ENCODE measurements around the gene POLR1B. TPM values are rescaled to one million over a fixed set of nuclear protein-coding genes. Genes with fewer than 3 reads are reported as not detected.
A peak's percentile ranks its signal among the peaks of the same experiment; 100 is the strongest.

The POLR1B gene
- total and polyA plus RNA-seq, 2 of the 13 experiments (the other 11 are each of a cell fraction or from before 2014, with no cell fraction given) = 18.3 to 46.0 TPM

DNA sequence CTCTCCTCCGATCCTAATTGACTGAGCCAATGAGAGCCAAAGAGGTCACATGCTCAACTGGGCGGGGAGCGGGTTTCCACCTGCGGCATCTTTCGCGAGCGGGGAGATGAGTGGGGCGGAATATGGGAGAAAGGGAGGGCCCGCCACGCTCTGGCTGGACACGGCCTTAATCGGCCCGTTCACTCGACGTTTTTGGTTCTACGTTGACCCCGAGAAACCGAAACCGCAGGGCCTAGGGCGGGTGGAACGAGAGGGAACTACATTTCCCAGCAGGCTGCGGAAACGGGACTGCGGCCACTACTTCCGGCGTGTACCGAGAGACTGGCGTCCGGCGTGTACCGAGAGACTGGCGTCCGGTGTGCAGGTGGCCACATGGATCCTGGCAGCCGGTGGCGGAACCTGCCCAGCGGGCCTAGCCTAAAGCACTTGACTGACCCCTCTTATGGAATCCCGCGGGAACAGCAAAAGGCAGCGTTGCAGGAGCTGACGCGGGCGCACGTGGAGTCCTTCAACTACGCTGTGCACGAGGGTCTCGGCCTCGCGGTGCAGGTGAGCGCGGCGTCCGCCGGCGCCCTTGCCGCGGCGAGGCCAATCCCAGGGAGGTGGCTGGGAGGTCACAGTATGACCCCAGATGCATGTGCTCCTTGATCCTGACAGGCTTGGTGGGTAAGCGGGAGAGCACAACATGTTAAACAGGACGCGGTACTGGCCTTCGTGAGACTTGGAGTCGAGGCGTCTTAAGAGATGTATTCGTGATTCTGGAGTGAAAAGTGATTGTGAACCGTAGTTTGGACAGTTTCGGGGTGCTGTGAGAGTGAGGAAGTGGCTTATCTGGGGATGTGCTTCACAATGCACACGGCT lies at the start of gene POLR1B (continued):
- TF ChIP-seq, protein P1, sequence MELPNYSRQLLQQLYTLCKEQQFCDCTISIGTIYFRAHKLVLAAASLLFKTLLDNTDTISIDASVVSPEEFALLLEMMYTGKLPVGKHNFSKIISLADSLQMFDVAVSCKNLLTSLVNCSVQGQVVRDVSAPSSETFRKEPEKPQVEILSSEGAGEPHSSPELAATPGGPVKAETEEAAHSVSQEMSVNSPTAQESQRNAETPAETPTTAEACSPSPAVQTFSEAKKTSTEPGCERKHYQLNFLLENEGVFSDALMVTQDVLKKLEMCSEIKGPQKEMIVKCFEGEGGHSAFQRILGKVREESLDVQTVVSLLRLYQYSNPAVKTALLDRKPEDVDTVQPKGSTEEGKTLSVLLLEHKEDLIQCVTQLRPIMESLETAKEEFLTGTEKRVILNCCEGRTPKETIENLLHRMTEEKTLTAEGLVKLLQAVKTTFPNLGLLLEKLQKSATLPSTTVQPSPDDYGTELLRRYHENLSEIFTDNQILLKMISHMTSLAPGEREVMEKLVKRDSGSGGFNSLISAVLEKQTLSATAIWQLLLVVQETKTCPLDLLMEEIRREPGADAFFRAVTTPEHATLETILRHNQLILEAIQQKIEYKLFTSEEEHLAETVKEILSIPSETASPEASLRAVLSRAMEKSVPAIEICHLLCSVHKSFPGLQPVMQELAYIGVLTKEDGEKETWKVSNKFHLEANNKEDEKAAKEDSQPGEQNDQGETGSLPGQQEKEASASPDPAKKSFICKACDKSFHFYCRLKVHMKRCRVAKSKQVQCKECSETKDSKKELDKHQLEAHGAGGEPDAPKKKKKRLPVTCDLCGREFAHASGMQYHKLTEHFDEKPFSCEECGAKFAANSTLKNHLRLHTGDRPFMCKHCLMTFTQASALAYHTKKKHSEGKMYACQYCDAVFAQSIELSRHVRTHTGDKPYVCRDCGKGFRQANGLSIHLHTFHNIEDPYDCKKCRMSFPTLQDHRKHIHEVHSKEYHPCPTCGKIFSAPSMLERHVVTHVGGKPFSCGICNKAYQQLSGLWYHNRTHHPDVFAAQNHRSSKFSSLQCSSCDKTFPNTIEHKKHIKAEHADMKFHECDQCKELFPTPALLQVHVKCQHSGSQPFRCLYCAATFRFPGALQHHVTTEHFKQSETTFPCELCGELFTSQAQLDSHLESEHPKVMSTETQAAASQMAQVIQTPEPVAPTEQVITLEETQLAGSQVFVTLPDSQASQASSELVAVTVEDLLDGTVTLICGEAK (IDR thresholded peaks at IDR 0.05) = peak; percentile 77
- TF ChIP-seq, protein P1 (CRISPR knock-in tag; IDR thresholded peaks at IDR 0.05) = peak; percentile 95
- TF ChIP-seq, protein P2, sequence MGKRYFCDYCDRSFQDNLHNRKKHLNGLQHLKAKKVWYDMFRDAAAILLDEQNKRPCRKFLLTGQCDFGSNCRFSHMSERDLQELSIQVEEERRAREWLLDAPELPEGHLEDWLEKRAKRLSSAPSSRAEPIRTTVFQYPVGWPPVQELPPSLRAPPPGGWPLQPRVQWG (CRISPR knock-in tag; IDR thresholded peaks at IDR 0.05; ENCODE audit: borderline replicate concordance, low read depth) = no peak
- TF ChIP-seq, protein P3, sequence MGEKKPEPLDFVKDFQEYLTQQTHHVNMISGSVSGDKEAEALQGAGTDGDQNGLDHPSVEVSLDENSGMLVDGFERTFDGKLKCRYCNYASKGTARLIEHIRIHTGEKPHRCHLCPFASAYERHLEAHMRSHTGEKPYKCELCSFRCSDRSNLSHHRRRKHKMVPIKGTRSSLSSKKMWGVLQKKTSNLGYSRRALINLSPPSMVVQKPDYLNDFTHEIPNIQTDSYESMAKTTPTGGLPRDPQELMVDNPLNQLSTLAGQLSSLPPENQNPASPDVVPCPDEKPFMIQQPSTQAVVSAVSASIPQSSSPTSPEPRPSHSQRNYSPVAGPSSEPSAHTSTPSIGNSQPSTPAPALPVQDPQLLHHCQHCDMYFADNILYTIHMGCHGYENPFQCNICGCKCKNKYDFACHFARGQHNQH (CRISPR knock-in tag; IDR thresholded peaks at IDR 0.05) = peak; percentile 73
- TF ChIP-seq CBX2 (IDR thresholded peaks at IDR 0.05; ENCODE audit: low read depth, low read length) (no peak), CBX2 (CRISPR knock-in tag; IDR thresholded peaks at IDR 0.05; ENCODE audit: low read depth) (peak; percentile 83; the same call in 1 of the 2 replicates), PITX1 (CRISPR knock-in tag; IDR thresholded peaks at IDR 0.05) (peak; percentile 82), ESRRA (CRISPR knock-in tag; IDR thresholded peaks at IDR 0.05; ENCODE audit: low read depth) (peak; percentile 80), MIER2 (CRISPR knock-in tag; IDR thresholded peaks at IDR 0.05) (no peak; the same call in 1 of the 2 replicates), RCOR2 (CRISPR knock-in tag; IDR thresholded peaks at IDR 0.05) (peak; percentile 41; the same call in 1 of the 2 replicates), ZNF20 (CRISPR knock-in tag; IDR thresholded peaks at IDR 0.05) (no peak), DNMT1 (CRISPR knock-in tag; IDR thresholded peaks at IDR 0.05) (peak; percentile 99), ADNP (CRISPR knock-in tag; IDR thresholded peaks at IDR 0.05) (no peak)
- TF ChIP-seq, protein P4, sequence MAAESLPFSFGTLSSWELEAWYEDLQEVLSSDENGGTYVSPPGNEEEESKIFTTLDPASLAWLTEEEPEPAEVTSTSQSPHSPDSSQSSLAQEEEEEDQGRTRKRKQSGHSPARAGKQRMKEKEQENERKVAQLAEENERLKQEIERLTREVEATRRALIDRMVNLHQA (CRISPR knock-in tag; IDR thresholded peaks at IDR 0.05) = no peak
- TF ChIP-seq, protein P5, sequence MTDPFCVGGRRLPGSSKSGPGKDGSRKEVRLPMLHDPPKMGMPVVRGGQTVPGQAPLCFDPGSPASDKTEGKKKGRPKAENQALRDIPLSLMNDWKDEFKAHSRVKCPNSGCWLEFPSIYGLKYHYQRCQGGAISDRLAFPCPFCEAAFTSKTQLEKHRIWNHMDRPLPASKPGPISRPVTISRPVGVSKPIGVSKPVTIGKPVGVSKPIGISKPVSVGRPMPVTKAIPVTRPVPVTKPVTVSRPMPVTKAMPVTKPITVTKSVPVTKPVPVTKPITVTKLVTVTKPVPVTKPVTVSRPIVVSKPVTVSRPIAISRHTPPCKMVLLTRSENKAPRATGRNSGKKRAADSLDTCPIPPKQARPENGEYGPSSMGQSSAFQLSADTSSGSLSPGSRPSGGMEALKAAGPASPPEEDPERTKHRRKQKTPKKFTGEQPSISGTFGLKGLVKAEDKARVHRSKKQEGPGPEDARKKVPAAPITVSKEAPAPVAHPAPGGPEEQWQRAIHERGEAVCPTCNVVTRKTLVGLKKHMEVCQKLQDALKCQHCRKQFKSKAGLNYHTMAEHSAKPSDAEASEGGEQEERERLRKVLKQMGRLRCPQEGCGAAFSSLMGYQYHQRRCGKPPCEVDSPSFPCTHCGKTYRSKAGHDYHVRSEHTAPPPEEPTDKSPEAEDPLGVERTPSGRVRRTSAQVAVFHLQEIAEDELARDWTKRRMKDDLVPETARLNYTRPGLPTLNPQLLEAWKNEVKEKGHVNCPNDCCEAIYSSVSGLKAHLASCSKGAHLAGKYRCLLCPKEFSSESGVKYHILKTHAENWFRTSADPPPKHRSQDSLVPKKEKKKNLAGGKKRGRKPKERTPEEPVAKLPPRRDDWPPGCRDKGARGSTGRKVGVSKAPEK (CRISPR knock-in tag; IDR thresholded peaks at IDR 0.05; ENCODE audit: borderline replicate concordance) = peak; percentile 67; the same call in 1 of the 2 replicates

Data from HepG2 (cell line).